Smooth muscle cell (in vitro differentiated cells): Measurements from ENCODE around the gene PSMB3. TPM values are rescaled to one million over a fixed set of nuclear protein-coding genes. Genes with fewer than 3 reads are reported as not detected.

Experiments used
- DNase-seq: peaks from one replicate; lab custom pipeline; 2025; ENCODE audit not compliant: unreplicated experiment; lab: John Stamatoyannopoulos, UW
- H2AFZ ChIP-seq: fragments of 200-600 bp; sonication (generic); 2 replicates; pipeline ENCODE4 v1.6.0; 2016; ENCODE audit warnings: antibody characterized with exemption, low read depth, mild to moderate bottlenecking
- H3F3A ChIP-seq: fragments of 200-600 bp; sonication (generic); 2 replicates; pipeline ENCODE4 v1.6.0; 2017; ENCODE audit warnings: antibody characterized with exemption, low read depth
- H3K27ac ChIP-seq: fragments of 200-600 bp; sonication (generic); 2 replicates; pipeline ENCODE4 v1.5.1; 2016; ENCODE audit warnings: low read depth, mild to moderate bottlenecking
- H3K27me3 ChIP-seq: fragments of 200-600 bp; sonication (generic); 2 replicates; pipeline ENCODE4 v1.6.1; 2016; ENCODE audit warnings: low read depth, mild to moderate bottlenecking
- H3K36me3 ChIP-seq: fragments of 200-600 bp; sonication (generic); 2 replicates; pipeline ENCODE4 v1.5.1; 2016; ENCODE audit warnings: low read depth
- H3K4me1 ChIP-seq: fragments of 200-600 bp; sonication (generic); 2 replicates; pipeline ENCODE4 v1.5.1; 2016; ENCODE audit warnings: low read depth
- H3K4me2 ChIP-seq: fragments of 200-600 bp; sonication (generic); 2 replicates; pipeline ENCODE4 v1.6.0; 2016; ENCODE audit warnings: mild to moderate bottlenecking
- H3K4me3 ChIP-seq: fragments of 200-600 bp; sonication (generic); 2 replicates; pipeline ENCODE4 v1.5.1; 2016; ENCODE audit warnings: mild to moderate bottlenecking
- H3K79me2 ChIP-seq: fragments of 200-600 bp; sonication (generic); 2 replicates; pipeline ENCODE4 v1.6.0; 2016; ENCODE audit warnings: low read depth, mild to moderate bottlenecking
- H3K9ac ChIP-seq: fragments of 200-600 bp; sonication (generic); 2 replicates; pipeline ENCODE4 v1.6.0; 2016; ENCODE audit warnings: low read depth
- H3K9me3 ChIP-seq: fragments of 200-600 bp; sonication (generic); replicated peaks from 2 replicates; pipeline ENCODE4 v1.5.1; 2016; ENCODE audit warnings: low read depth
- H4K20me1 ChIP-seq: fragments of 200-600 bp; sonication (generic); 2 replicates; pipeline ENCODE4 v1.6.0; 2016; ENCODE audit warnings: low read depth
- WGBS: methylation state at CpG from one replicate; pipeline ENCODE4 v1.1.7; 2016; ENCODE audit warnings: low lambda C conversion rate; 5-methylcytosine and 5-hydroxymethylcytosine counted together
- polyA plus RNA-seq: library from polyadenylated mRNA; unstranded; fragments of >200 nt; fragmentation: Nextera tagmentation; extraction: Ambion mirVana; gene quantifications from 2 replicates; pipeline ENCODE4 v1.2.1, GENCODE V29; 2016
- total RNA-seq: library from RNA; depleted of rRNA; stranded (reverse); fragments of >200 nt; gene quantifications from 2 replicates; pipeline ENCODE4 v1.2.3, GENCODE V29; 2014
- TF ChIP-seq, protein P1 (sequence below): fragments of 200-600 bp; sonication (generic); IDR thresholded peaks from 2 replicates; pipeline ENCODE4 v1.5.1; 2017; ENCODE audit warnings: borderline replicate concordance, mild to moderate bottlenecking, antibody characterized with exemption; ENCODE audit not compliant: insufficient read depth, poor library complexity, severe bottlenecking

Gene PSMB3
- total and polyA plus RNA-seq, 2 experiments from 2014 or later: 312 to 358 TPM

DNA sequence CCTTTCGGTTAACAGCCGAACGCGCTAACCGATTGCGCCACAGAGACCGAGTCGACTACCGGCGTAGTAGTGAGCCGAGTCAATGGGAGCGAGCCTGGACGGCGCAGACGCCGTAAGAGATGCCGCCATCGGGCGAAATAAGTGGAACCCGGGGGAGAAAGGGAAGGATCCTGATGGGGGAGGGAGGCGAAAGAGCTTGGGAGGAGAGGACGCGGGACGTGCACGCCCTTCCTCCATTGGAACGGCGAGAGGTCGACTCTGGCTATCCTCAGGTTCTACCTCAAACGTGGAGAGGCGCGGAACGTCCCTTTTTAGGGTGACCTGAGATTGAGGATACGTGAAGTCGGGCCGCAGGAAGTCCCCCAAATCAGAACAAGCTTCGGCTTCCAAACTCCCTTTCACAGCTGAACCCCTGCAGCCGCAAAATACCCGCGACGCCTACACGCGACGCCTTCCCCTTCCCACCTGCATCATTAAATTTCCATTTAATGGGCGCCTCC lies 683 bp upstream of the PSMB3 start:
- peak overlapping the region; percentile 72 for H3K4me3 ChIP-seq
- peak overlapping the region; percentile 68 for H2AFZ ChIP-seq
- H4K20me1 ChIP-seq: peaks cover 5% of the 10 kb centered on the region
- H3K9me3 ChIP-seq: no peaks in the 10 kb centered on the region
- no peaks in the 10 kb centered on the region for H3K36me3 ChIP-seq
- H3F3A ChIP-seq: peaks cover 11% of the 10 kb centered on the region
- H3K4me1 ChIP-seq: peaks cover 22% of the 10 kb centered on the region
- H3K4me2 ChIP-seq: peak overlapping the region; percentile 98
- 2% methylated on average over 42 of the region's 44 CpGs for WGBS
- H3K79me2 ChIP-seq: peaks cover 32% of the 10 kb centered on the region
- H3K27me3 ChIP-seq: peaks cover 6% of the 10 kb centered on the region
- DNase-seq: peak; percentile 69
- H3K27ac ChIP-seq: peak overlapping the region; percentile 38
- no peak overlapping the region for H3K9ac ChIP-seq
- TF ChIP-seq, protein P1, sequence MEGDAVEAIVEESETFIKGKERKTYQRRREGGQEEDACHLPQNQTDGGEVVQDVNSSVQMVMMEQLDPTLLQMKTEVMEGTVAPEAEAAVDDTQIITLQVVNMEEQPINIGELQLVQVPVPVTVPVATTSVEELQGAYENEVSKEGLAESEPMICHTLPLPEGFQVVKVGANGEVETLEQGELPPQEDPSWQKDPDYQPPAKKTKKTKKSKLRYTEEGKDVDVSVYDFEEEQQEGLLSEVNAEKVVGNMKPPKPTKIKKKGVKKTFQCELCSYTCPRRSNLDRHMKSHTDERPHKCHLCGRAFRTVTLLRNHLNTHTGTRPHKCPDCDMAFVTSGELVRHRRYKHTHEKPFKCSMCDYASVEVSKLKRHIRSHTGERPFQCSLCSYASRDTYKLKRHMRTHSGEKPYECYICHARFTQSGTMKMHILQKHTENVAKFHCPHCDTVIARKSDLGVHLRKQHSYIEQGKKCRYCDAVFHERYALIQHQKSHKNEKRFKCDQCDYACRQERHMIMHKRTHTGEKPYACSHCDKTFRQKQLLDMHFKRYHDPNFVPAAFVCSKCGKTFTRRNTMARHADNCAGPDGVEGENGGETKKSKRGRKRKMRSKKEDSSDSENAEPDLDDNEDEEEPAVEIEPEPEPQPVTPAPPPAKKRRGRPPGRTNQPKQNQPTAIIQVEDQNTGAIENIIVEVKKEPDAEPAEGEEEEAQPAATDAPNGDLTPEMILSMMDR: no peak

DNA sequence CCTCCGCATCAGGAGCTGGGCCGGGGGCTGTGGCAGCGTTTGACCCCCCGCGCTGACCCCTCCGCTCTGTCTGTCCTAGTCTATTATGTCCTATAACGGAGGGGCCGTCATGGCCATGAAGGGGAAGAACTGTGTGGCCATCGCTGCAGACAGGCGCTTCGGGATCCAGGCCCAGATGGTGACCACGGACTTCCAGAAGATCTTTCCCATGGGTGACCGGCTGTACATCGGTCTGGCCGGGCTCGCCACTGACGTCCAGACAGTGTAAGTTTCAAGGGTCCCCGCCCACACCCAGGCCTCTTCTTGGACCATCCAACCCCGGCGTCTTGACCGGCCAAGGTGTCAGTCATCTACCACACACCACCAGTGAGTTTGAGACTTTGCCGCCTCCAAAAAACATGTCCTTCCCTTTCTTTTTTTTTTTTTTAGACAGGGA lies 548 bp downstream of the PSMB3 start:
- peaks cover 20% of the 10 kb centered on the region for H3K4me1 ChIP-seq
- no peaks in the 10 kb centered on the region for H3K36me3 ChIP-seq
- peaks cover 6% of the 10 kb centered on the region for H3K27me3 ChIP-seq
- H3K27ac ChIP-seq: peak overlapping the region; percentile 20
- TF ChIP-seq, protein P1: no peak
- peak overlapping the region; percentile 72 for H3K4me3 ChIP-seq
- 12% methylated on average over 22 of the region's 22 CpGs for WGBS
- H4K20me1 ChIP-seq: peaks cover 4% of the 10 kb centered on the region
- H3K79me2 ChIP-seq: peaks cover 21% of the 10 kb centered on the region
- H2AFZ ChIP-seq: peak overlapping the region; percentile 13
- no peak for DNase-seq
- peaks cover 11% of the 10 kb centered on the region for H3F3A ChIP-seq
- H3K4me2 ChIP-seq: peak overlapping the region; percentile 84
- peak overlapping the region; percentile 70 for H3K9ac ChIP-seq
- H3K9me3 ChIP-seq: no peaks in the 10 kb centered on the region

DNA sequence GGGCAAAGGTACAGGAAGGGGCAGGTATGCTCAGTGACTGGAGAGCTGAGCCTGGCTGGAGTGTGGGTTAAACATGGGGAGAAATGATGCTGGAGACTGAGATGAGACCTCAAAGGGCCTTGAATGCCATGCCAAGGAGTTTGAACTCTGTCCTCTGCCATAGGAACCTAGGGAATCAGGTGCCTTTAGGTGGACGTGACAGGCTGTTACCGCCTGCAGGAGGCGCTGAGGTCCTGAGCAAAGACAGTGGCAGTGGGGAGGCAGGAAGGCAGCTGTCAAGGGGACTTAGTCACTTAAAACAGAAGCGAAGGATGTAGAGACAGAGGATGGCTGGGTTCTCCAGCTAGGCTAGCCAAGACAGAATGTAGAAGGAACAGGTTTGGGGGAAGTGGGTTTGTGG lies 9.1 kb downstream of the PSMB3 start:
- 75% methylated on average over 4 of the region's 4 CpGs for WGBS
- TF ChIP-seq, protein P1: peak; percentile 24
- no peak overlapping the region for H2AFZ ChIP-seq
- no peaks in the 10 kb centered on the region for H3K9me3 ChIP-seq
- H4K20me1 ChIP-seq: peaks cover 4% of the 10 kb centered on the region
- peaks cover 12% of the 10 kb centered on the region for H3F3A ChIP-seq
- no peak overlapping the region for H3K27ac ChIP-seq
- no peaks in the 10 kb centered on the region for H3K4me1 ChIP-seq
- no peak overlapping the region for H3K9ac ChIP-seq
- H3K4me3 ChIP-seq: no peak overlapping the region
- no peak overlapping the region for H3K4me2 ChIP-seq
- H3K27me3 ChIP-seq: no peaks in the 10 kb centered on the region
- H3K79me2 ChIP-seq: no peaks in the 10 kb centered on the region
- no peak for DNase-seq
- H3K36me3 ChIP-seq: no peaks in the 10 kb centered on the region

DNA sequence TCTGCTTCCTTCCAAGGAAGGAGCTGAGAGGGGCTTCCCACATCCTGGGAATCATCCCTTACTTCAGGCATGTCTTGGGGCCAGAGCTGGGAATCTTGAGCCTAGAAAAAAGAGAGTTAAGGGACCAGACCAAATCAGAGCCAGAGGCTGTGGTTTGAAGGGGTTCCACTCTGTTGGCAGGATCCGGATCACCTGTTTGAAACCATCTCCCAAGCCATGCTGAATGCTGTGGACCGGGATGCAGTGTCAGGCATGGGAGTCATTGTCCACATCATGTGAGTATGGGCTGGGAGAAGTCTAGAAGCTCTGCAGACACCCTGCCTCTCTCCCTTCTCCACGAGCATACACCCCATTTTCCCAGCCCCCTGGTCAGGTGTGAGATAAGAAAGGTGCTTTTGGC lies 9.7 kb downstream of the PSMB3 start:
- H3K4me2 ChIP-seq: no peak overlapping the region
- peaks cover 4% of the 10 kb centered on the region for H4K20me1 ChIP-seq
- H3K79me2 ChIP-seq: no peaks in the 10 kb centered on the region
- 96% methylated on average over 3 of the region's 3 CpGs for WGBS
- no peaks in the 10 kb centered on the region for H3K4me1 ChIP-seq
- H3K9ac ChIP-seq: no peak overlapping the region
- H3K36me3 ChIP-seq: no peaks in the 10 kb centered on the region
- H3F3A ChIP-seq: peaks cover 12% of the 10 kb centered on the region
- TF ChIP-seq, protein P1: no peak
- H2AFZ ChIP-seq: no peak overlapping the region
- no peaks in the 10 kb centered on the region for H3K27me3 ChIP-seq
- H3K9me3 ChIP-seq: no peaks in the 10 kb centered on the region
- DNase-seq: no peak
- H3K27ac ChIP-seq: no peak overlapping the region
- no peak overlapping the region for H3K4me3 ChIP-seq
